ENCODE data around the gene PML.
A peak's percentile ranks its signal among the peaks of the same experiment; 100 is the strongest.

The PML gene

DNA sequence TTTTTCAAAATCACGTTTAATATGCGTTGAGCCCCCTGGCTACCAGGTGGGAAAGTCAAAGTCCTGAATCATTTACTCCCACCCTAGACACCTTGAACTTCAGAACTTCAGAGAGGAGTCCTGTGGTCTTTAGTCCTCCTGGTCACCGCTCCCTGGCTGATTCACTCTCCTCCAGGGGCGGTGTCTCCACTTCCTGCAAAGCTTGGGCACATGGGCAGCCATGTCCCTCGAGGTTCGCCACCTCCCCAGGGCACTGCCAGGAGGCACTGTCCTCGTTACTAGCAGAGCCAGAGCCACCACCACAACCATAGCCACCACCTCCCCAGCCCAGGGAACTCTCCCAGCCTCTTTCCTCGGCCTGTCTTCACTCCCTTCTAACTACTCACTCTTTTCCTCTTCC, 37.2 kb upstream of the PML start:
- Histone ChIP-seq H3K4me3 (ENCODE audit: low read depth, low read length) (no peak overlapping the region), H3K4me1 (ENCODE audit: control insufficient read depth, insufficient read depth, low read length) (no peaks in the 10 kb centered on the region), H3K27ac (ENCODE audit: extremely low read depth, low read depth, low read length) (no peak overlapping the region), H3K36me3 (ENCODE audit: control insufficient read depth in 2 of 2, insufficient read depth in 1 of 2, low read length in 2 of 2) (no peaks in the 10 kb centered on the region), H3K9me3 (ENCODE audit: control insufficient read depth, insufficient read depth, low read depth, low read length) (no peaks in the 10 kb centered on the region)
- TF ChIP-seq ZNF629 (tag by site-specific recombination; IDR thresholded peaks at IDR 0.05) (no peak), ZNF202 (tag by site-specific recombination; IDR thresholded peaks at IDR 0.05; ENCODE audit: borderline replicate concordance) (no peak), ZNF558 (tag by site-specific recombination; IDR thresholded peaks at IDR 0.05) (no peak)
- POLR2A ChIA-PET = no interaction called here
- CTCF ChIA-PET = interaction anchor here (0.5 to 14.4 kb wide), 7 partner anchors 12 to 1498 kb away, joined by 3 to 276 read pairs (median 3); no protein-coding TSS in a partner anchor

DNA sequence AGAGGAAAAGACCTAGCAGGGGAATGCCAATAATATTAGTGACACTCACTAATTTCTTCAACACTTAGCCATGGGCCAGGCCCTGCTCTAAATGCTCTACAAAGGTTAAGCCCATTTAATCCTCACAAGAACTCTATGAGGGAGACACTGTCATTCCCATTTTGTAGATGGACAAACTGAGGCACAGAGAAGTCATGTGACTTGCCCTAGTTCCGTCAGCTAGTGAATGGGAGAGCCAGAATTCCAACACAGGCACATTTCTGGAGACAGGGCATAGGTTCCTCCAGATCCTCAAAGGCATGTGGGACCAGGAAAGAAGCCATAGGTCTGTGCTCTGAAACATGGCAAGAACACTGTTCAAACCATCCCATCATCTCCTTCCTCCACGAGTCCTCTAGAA, 36.7 kb upstream of the PML start:
- Histone ChIP-seq H3K27ac (ENCODE audit: extremely low read depth, low read depth, low read length) (no peak overlapping the region), H3K4me1 (ENCODE audit: control insufficient read depth, insufficient read depth, low read length) (no peaks in the 10 kb centered on the region), H3K9me3 (ENCODE audit: control insufficient read depth, insufficient read depth, low read depth, low read length) (no peaks in the 10 kb centered on the region), H3K36me3 (ENCODE audit: control insufficient read depth in 2 of 2, insufficient read depth in 1 of 2, low read length in 2 of 2) (no peaks in the 10 kb centered on the region), H3K4me3 (ENCODE audit: low read depth, low read length) (no peak overlapping the region)
- POLR2A ChIA-PET = no interaction called here
- CTCF ChIA-PET = interaction anchor here (0.5 to 14.4 kb wide), 5 partner anchors 9 to 30 kb away, joined by 3 to 276 read pairs (median 4); no protein-coding TSS in a partner anchor
- TF ChIP-seq BCL11A (tag by site-specific recombination; IDR thresholded peaks at IDR 0.05; ENCODE audit: low read depth) (no peak), ZBTB7A (tag by site-specific recombination; IDR thresholded peaks at IDR 0.05; ENCODE audit: low read depth) (no peak), BCL11B (tag by site-specific recombination; IDR thresholded peaks at IDR 0.05; ENCODE audit: low read depth) (no peak), ZNF549 (tag by site-specific recombination; IDR thresholded peaks at IDR 0.05) (no peak)
- TF ChIP-seq, protein P1, sequence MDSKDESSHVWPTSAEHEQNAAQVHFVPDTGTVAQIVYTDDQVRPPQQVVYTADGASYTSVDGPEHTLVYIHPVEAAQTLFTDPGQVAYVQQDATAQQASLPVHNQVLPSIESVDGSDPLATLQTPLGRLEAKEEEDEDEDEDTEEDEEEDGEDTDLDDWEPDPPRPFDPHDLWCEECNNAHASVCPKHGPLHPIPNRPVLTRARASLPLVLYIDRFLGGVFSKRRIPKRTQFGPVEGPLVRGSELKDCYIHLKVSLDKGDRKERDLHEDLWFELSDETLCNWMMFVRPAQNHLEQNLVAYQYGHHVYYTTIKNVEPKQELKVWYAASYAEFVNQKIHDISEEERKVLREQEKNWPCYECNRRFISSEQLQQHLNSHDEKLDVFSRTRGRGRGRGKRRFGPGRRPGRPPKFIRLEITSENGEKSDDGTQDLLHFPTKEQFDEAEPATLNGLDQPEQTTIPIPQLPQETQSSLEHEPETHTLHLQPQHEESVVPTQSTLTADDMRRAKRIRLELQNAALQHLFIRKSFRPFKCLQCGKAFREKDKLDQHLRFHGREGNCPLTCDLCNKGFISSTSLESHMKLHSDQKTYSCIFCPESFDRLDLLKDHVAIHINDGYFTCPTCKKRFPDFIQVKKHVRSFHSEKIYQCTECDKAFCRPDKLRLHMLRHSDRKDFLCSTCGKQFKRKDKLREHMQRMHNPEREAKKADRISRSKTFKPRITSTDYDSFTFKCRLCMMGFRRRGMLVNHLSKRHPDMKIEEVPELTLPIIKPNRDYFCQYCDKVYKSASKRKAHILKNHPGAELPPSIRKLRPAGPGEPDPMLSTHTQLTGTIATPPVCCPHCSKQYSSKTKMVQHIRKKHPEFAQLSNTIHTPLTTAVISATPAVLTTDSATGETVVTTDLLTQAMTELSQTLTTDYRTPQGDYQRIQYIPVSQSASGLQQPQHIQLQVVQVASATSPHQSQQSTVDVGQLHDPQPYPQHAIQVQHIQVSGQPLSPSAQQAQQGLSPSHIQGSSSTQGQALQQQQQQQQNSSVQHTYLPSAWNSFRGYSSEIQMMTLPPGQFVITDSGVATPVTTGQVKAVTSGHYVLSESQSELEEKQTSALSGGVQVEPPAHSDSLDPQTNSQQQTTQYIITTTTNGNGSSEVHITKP (tag by site-specific recombination; IDR thresholded peaks at IDR 0.05) = no peak
- TF ChIP-seq, protein P2, sequence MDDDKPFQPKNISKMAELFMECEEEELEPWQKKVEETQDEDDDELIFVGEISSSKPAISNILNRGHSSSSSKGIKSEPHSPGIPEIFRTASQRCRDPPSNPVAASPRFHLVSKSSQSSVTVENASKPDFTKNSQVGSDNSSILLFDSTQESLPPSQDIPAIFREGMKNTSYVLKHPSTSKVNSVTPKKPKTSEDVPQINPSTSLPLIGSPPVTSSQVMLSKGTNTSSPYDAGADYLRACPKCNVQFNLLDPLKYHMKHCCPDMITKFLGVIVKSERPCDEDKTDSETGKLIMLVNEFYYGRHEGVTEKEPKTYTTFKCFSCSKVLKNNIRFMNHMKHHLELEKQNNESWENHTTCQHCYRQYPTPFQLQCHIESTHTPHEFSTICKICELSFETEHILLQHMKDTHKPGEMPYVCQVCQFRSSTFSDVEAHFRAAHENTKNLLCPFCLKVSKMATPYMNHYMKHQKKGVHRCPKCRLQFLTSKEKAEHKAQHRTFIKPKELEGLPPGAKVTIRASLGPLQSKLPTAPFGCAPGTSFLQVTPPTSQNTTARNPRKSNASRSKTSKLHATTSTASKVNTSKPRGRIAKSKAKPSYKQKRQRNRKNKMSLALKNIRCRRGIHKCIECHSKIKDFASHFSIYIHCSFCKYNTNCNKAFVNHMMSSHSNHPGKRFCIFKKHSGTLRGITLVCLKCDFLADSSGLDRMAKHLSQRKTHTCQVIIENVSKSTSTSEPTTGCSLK (tag by site-specific recombination; IDR thresholded peaks at IDR 0.05) = no peak

DNA sequence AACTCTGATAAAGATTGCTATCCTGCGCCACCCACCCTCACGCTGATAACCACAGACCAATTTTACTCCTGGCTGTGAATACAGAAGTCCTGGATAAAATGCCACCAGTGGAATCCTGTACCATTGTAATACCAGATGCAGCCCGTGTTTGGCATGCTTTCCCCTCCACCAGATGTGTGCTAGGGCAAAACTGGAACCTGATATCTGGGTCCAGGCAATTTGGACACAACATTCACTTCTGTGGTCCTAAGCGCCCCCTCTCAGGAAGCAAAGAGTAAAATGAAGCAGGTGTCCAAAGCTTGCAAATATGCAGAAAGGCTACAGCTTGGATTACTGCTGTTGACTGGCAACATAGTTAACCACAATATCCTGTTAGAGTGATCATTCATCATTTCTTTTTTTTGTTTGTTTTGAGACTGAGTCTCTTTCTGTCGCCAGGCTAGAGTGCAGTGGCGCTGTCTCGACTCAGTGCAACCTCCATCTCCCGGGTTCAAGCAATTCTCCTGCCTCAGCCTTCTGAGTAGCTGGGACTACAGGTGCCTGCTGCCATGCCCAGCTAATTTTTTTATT, 35.4 kb upstream of the PML start:
- POLR2A ChIA-PET = interaction anchor here (0.9 kb wide), 1 partner anchor 24 kb away, joined by 3 read pairs; no protein-coding TSS in a partner anchor
- CTCF ChIA-PET = interaction anchor here (0.6 to 14.4 kb wide), 6 partner anchors 10 to 89 kb away, joined by 3 to 276 read pairs (median 4); no protein-coding TSS in a partner anchor
- no peaks in the 10 kb centered on the region for H3K4me1 ChIP-seq (ENCODE audit: control insufficient read depth, insufficient read depth, low read length)
- no peak overlapping the region for H3K27ac ChIP-seq (ENCODE audit: extremely low read depth, low read depth, low read length)
- no peaks in the 10 kb centered on the region for H3K9me3 ChIP-seq (ENCODE audit: control insufficient read depth, insufficient read depth, low read depth, low read length)
- TF ChIP-seq ZNF624 (tag by site-specific recombination; IDR thresholded peaks at IDR 0.05) (no peak), FEZF1 (tag by site-specific recombination; IDR thresholded peaks at IDR 0.05) (no peak), SALL2 (tag by site-specific recombination; IDR thresholded peaks at IDR 0.05; ENCODE audit: borderline replicate concordance) (no peak), ZNF670 (tag by site-specific recombination; IDR thresholded peaks at IDR 0.05; ENCODE audit: low read depth) (no peak), ZNF837 (tag by site-specific recombination; IDR thresholded peaks at IDR 0.05) (no peak)
- TF ChIP-seq, protein P3, sequence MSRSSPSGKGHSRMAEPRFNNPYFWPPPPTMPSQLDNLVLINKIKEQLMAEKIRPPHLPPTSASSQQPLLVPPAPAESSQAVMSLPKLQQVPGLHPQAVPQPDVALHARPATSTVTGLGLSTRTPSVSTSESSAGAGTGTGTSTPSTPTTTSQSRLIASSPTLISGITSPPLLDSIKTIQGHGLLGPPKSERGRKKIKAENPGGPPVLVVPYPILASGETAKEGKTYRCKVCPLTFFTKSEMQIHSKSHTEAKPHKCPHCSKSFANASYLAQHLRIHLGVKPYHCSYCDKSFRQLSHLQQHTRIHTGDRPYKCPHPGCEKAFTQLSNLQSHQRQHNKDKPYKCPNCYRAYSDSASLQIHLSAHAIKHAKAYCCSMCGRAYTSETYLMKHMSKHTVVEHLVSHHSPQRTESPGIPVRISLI (tag by site-specific recombination; IDR thresholded peaks at IDR 0.05) = 0 out of 2 replicates have a peak, but pooled peaks have one; percentile 14
- TF ChIP-seq, protein P4, sequence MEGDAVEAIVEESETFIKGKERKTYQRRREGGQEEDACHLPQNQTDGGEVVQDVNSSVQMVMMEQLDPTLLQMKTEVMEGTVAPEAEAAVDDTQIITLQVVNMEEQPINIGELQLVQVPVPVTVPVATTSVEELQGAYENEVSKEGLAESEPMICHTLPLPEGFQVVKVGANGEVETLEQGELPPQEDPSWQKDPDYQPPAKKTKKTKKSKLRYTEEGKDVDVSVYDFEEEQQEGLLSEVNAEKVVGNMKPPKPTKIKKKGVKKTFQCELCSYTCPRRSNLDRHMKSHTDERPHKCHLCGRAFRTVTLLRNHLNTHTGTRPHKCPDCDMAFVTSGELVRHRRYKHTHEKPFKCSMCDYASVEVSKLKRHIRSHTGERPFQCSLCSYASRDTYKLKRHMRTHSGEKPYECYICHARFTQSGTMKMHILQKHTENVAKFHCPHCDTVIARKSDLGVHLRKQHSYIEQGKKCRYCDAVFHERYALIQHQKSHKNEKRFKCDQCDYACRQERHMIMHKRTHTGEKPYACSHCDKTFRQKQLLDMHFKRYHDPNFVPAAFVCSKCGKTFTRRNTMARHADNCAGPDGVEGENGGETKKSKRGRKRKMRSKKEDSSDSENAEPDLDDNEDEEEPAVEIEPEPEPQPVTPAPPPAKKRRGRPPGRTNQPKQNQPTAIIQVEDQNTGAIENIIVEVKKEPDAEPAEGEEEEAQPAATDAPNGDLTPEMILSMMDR (tag by site-specific recombination; IDR thresholded peaks at IDR 0.05) = peak; percentile 10; the same call in 1 of the 2 replicates
- H3K36me3 ChIP-seq (ENCODE audit: control insufficient read depth in 2 of 2, insufficient read depth in 1 of 2, low read length in 2 of 2) = no peaks in the 10 kb centered on the region
- no peak overlapping the region for H3K4me3 ChIP-seq (ENCODE audit: low read depth, low read length)
